Panc1 (cell line): Measurements from ENCODE around the gene TMEM131.

Experiments
- CTCF ChIP-seq: fragments of 450-650 bp; IDR thresholded peaks from 2 replicates; pipeline ENCODE4 v1.5.1; 2017; ENCODE audit warnings: mild to moderate bottlenecking
- POLR2AphosphoS5 ChIP-seq: IDR thresholded peaks from 2 replicates; pipeline ENCODE4 v1.6.1; 2012; ENCODE audit warnings: mild to moderate bottlenecking, low read depth, low read length, moderate library complexity
- REST ChIP-seq, 2 experiments: IDR thresholded peaks; 2 replicates each; pipeline ENCODE4 v1.6.1; 2011 to 2012; ENCODE audit warnings: low read depth in 2 of 2, control low read depth in 1 of 2, low read length in 1 of 2, mild to moderate bottlenecking in 1 of 2, moderate library complexity in 1 of 2; ENCODE audit not compliant: insufficient read depth in 1 of 2

GRCh38 chr2:97769711-97770110 lies 226.0 kb downstream of the TMEM131 start:
- TF ChIP-seq POLR2AphosphoS5 (no peak), CTCF (no peak), REST (IDR thresholded peaks at IDR 0.05; ENCODE audit: insufficient read depth in 1 of 2, low read depth in 2 of 2, low read length in 1 of 2) (no peak)
